ENCODE data around the gene NBAS. TPM values are rescaled to one million over a fixed set of nuclear protein-coding genes. Genes with fewer than 3 reads are reported as not detected.

The NBAS gene
- total RNA-seq, 1 donor from 2014 or later = 52.9 TPM

GRCh38 chr2:15486770-15487169 lies 74.4 kb downstream of the NBAS start:
- H3K36me3 Mint-ChIP-seq = peaks cover 26% of the 10 kb centered on the region
- no peak overlapping the region for H3K27ac Mint-ChIP-seq
- H3K4me3 Mint-ChIP-seq = no peak overlapping the region
- TF ChIP-seq, protein P1, sequence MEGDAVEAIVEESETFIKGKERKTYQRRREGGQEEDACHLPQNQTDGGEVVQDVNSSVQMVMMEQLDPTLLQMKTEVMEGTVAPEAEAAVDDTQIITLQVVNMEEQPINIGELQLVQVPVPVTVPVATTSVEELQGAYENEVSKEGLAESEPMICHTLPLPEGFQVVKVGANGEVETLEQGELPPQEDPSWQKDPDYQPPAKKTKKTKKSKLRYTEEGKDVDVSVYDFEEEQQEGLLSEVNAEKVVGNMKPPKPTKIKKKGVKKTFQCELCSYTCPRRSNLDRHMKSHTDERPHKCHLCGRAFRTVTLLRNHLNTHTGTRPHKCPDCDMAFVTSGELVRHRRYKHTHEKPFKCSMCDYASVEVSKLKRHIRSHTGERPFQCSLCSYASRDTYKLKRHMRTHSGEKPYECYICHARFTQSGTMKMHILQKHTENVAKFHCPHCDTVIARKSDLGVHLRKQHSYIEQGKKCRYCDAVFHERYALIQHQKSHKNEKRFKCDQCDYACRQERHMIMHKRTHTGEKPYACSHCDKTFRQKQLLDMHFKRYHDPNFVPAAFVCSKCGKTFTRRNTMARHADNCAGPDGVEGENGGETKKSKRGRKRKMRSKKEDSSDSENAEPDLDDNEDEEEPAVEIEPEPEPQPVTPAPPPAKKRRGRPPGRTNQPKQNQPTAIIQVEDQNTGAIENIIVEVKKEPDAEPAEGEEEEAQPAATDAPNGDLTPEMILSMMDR (IDR thresholded peaks at IDR 0.05; ENCODE audit: unreplicated experiment) = no peak
- no peak for DNase-seq (ENCODE audit: low spot score in 2 of 2, unreplicated experiment in 2 of 2)
- no peaks in the 10 kb centered on the region for H3K4me1 Mint-ChIP-seq
- no peaks in the 10 kb centered on the region for H3K27me3 Mint-ChIP-seq (ENCODE audit: low read depth)
- peaks cover 2% of the 10 kb centered on the region for H3K9me3 Mint-ChIP-seq

DNA sequence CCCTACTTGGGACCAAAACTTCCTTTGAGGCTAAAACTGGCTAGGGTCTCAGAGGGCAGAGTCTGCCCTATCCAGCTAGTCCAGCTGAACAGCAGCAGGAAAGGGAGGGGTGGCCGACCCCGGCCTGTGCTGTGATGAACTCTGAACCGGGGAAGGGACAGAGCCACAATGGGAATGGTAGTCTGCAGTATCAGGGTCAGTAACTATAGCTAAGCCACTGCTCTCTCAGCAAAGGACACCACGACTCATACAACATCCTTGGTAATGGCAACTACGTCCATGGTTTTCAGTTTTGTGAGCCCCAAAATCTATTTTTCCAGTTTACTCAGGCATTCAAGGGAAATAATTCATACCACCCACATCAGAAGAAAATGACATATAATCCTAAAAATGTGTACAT lies 75.2 kb downstream of the NBAS start:
- Mint-ChIP-seq H3K9me3 (peaks cover 8% of the 10 kb centered on the region), H3K27ac (no peak overlapping the region), H3K36me3 (peaks cover 33% of the 10 kb centered on the region), H3K4me3 (no peak overlapping the region), H3K27me3 (ENCODE audit: low read depth) (no peaks in the 10 kb centered on the region), H3K4me1 (no peaks in the 10 kb centered on the region)
- TF ChIP-seq, protein P1 (IDR thresholded peaks at IDR 0.05; ENCODE audit: unreplicated experiment) = no peak
- no peak for DNase-seq (ENCODE audit: low spot score in 2 of 2, unreplicated experiment in 2 of 2)

DNA sequence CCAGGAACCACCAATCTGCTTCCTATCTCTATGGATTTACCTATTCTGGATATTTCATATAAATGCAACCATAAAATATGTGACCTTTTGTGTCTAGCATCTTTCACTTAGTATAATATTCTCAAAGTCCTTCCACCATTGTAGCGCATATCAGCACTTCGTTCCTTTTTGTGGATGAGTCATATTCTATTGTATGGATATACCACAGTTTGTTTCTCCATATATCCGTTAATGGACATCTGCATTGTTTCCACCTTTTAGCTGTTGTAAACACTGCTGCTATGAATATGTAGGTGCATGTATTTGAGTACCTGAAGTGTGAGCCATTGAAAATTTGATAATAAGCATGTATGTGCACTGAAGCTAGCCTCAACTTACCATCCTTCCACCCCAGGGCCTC lies 80.1 kb downstream of the NBAS start:
- no peak overlapping the region for H3K27ac Mint-ChIP-seq
- DNase-seq (ENCODE audit: low spot score in 2 of 2, unreplicated experiment in 2 of 2) = no peak
- H3K9me3 Mint-ChIP-seq = peaks cover 15% of the 10 kb centered on the region
- no peaks in the 10 kb centered on the region for H3K27me3 Mint-ChIP-seq (ENCODE audit: low read depth)
- TF ChIP-seq, protein P1 (IDR thresholded peaks at IDR 0.05; ENCODE audit: unreplicated experiment) = no peak
- no peak overlapping the region for H3K4me3 Mint-ChIP-seq
- no peaks in the 10 kb centered on the region for H3K4me1 Mint-ChIP-seq
- H3K36me3 Mint-ChIP-seq = peaks cover 34% of the 10 kb centered on the region

- peaks cover 15% of the 10 kb centered on the region for H3K9me3 Mint-ChIP-seq
- H3K36me3 Mint-ChIP-seq = peaks cover 33% of the 10 kb centered on the region
- TF ChIP-seq, protein P1 (IDR thresholded peaks at IDR 0.05; ENCODE audit: unreplicated experiment) = no peak
- H3K27ac Mint-ChIP-seq = no peak overlapping the region
- DNase-seq (ENCODE audit: low spot score in 2 of 2, unreplicated experiment in 2 of 2) = no peak
- H3K27me3 Mint-ChIP-seq (ENCODE audit: low read depth) = no peaks in the 10 kb centered on the region
- no peak overlapping the region for H3K4me3 Mint-ChIP-seq
- no peaks in the 10 kb centered on the region for H3K4me1 Mint-ChIP-seq
These were observed 80.6 kb downstream of the NBAS start for GRCh38 chr2:15480552-15480951.

GRCh38 chr2:15472876-15473275 lies 88.3 kb downstream of the NBAS start:
- Mint-ChIP-seq H3K27me3 (ENCODE audit: low read depth) (no peaks in the 10 kb centered on the region), H3K36me3 (peaks cover 39% of the 10 kb centered on the region), H3K4me1 (no peaks in the 10 kb centered on the region), H3K9me3 (peaks cover 5% of the 10 kb centered on the region), H3K4me3 (no peak overlapping the region), H3K27ac (no peak overlapping the region)
- TF ChIP-seq, protein P1 (IDR thresholded peaks at IDR 0.05; ENCODE audit: unreplicated experiment) = no peak
- no peak for DNase-seq (ENCODE audit: low spot score in 2 of 2, unreplicated experiment in 2 of 2)

DNA sequence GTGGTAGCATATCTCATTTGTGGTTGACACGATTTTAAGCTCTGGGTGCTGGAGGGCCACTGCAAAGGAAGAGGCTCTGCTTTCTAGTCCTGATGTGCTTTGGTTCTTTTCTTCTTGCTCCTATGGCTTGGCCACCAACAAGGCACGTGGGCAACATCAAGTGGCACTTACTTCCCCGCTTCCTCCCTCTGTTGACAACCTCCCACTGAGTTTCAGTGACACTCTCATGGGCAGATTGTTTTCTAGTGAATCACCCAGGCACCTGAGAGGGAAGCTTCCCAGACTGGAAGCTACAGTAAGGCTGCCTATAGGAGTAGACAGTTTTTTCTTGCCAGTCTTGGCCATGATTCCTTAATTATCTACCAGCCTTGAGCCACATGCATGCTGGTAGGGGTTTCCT lies 89.0 kb downstream of the NBAS start:
- Mint-ChIP-seq H3K27me3 (ENCODE audit: low read depth) (no peaks in the 10 kb centered on the region), H3K4me1 (no peaks in the 10 kb centered on the region), H3K4me3 (no peak overlapping the region), H3K27ac (no peak overlapping the region), H3K9me3 (peaks cover 5% of the 10 kb centered on the region), H3K36me3 (peaks cover 39% of the 10 kb centered on the region)
- TF ChIP-seq, protein P1 (IDR thresholded peaks at IDR 0.05; ENCODE audit: unreplicated experiment) = no peak
- no peak for DNase-seq (ENCODE audit: low spot score in 2 of 2, unreplicated experiment in 2 of 2)

Data from mesothelial cell of epicardium (in vitro differentiated cells).